SK-N-SH treated with all-trans-retinoic acid at 6 μM for 48 hours (cell line): ENCODE measurements around the gene TTC16.

ENCODE experiments used
- ESRRG ChIP-seq: fragments of 250-450 bp; sonication (Bioruptor Pico); IDR thresholded peaks from 2 replicates; pipeline ENCODE4 v1.6.1; 2021; ENCODE audit warnings: mild to moderate bottlenecking
- OSR1 ChIP-seq: fragments of 250-450 bp; sonication (Bioruptor Pico); IDR thresholded peaks from 2 replicates; pipeline ENCODE4 v1.8.0; 2022; ENCODE audit warnings: moderate library complexity, mild to moderate bottlenecking, inconsistent platforms
- RARB ChIP-seq: fragments of 250-450 bp; sonication (Bioruptor Pico); IDR thresholded peaks from 2 replicates; pipeline ENCODE4 v1.8.0; 2021; ENCODE audit warnings: mild to moderate bottlenecking, moderate library complexity
- TSHZ2 ChIP-seq: fragments of 250-450 bp; sonication (Bioruptor Pico); IDR thresholded peaks from 2 replicates; pipeline ENCODE4 v1.5.0; 2020; ENCODE audit warnings: mild to moderate bottlenecking, moderate library complexity
- ZFP30 ChIP-seq: fragments of 450-650 bp; formaldehyde crosslinking; IDR thresholded peaks from 2 replicates; pipeline ENCODE4 v1.5.0; 2022; ENCODE audit warnings: mild to moderate bottlenecking, moderate library complexity

- no peak for TF ChIP-seq TSHZ2 (CRISPR knock-in tag)
- TF ChIP-seq RARB (CRISPR knock-in tag) = no peak
- TF ChIP-seq ESRRG (CRISPR knock-in tag) = no peak
- no peak for TF ChIP-seq ZFP30 (CRISPR knock-in tag)
- TF ChIP-seq OSR1 (CRISPR knock-in tag) = no peak
Observed at GRCh38 chr9:127692071-127692470, 23.8 kb upstream of the TTC16 start.
